Activated T-cell treated with anti-CD3 and anti-CD28 coated beads for 4 hours (primary cell): ENCODE data around the gene PLEKHG1.

Experiments used
- DNase-seq: peaks from one replicate; pipeline ENCODE4 v3.0.0-alpha.2; 2020

PLEKHG1 gene

GRCh38 chr6:150620763-150621162 is 21.1 kb downstream of the PLEKHG1 start:
- no peak for DNase-seq

- DNase-seq: no peak
Measured at GRCh38 chr6:150622476-150622875, 22.8 kb downstream of the PLEKHG1 start.

GRCh38 chr6:150622941-150623874 is 23.5 kb downstream of the PLEKHG1 start:
- no peak for DNase-seq

GRCh38 chr6:150624191-150624590 is 24.5 kb downstream of the PLEKHG1 start:
- DNase-seq: no peak

- DNase-seq: no peak
Measured at GRCh38 chr6:150625927-150626326, 26.2 kb downstream of the PLEKHG1 start.

- DNase-seq: no peak
Measured at GRCh38 chr6:150627154-150627553, 27.5 kb downstream of the PLEKHG1 start.

GRCh38 chr6:150627585-150628025 is 27.9 kb downstream of the PLEKHG1 start:
- no peak for DNase-seq

GRCh38 chr6:150628908-150629307 is 29.2 kb downstream of the PLEKHG1 start:
- no peak for DNase-seq

- no peak for DNase-seq
Measured at GRCh38 chr6:150631283-150631983, 31.7 kb downstream of the PLEKHG1 start.

- DNase-seq: no peak
Measured at GRCh38 chr6:150631984-150632642, 32.4 kb downstream of the PLEKHG1 start.

GRCh38 chr6:150632785-150633485 is 33.2 kb downstream of the PLEKHG1 start:
- no peak for DNase-seq

- no peak for DNase-seq
Measured at GRCh38 chr6:150633486-150633834, 33.8 kb downstream of the PLEKHG1 start.

GRCh38 chr6:150634176-150634963 is 34.7 kb downstream of the PLEKHG1 start:
- DNase-seq: no peak

GRCh38 chr6:150634964-150635292 is 35.2 kb downstream of the PLEKHG1 start:
- DNase-seq: no peak

GRCh38 chr6:150635906-150636514 is 36.3 kb downstream of the PLEKHG1 start:
- DNase-seq: no peak

- no peak for DNase-seq
Measured at GRCh38 chr6:150636808-150637207, 37.1 kb downstream of the PLEKHG1 start.

- DNase-seq: no peak
Measured at GRCh38 chr6:150637266-150637665, 37.6 kb downstream of the PLEKHG1 start.

GRCh38 chr6:150638267-150638666 is 38.6 kb downstream of the PLEKHG1 start:
- DNase-seq: no peak

GRCh38 chr6:150638765-150639164 is 39.1 kb downstream of the PLEKHG1 start:
- DNase-seq: no peak

- DNase-seq: no peak
Measured at GRCh38 chr6:150639823-150640331, 40.2 kb downstream of the PLEKHG1 start.

- DNase-seq: no peak
Measured at GRCh38 chr6:150640556-150641209, 41.0 kb downstream of the PLEKHG1 start.
